ENCODE data around the gene DEFB124. TPM values are rescaled to one million over a fixed set of nuclear protein-coding genes. Genes with fewer than 3 reads are reported as not detected.
"Not testable (repeated sequence)": the region's sequence is repeated elsewhere in the genome, so short reads cannot be mapped to it uniquely, and the experiment has no call there.

The DEFB124 gene
- total and polyA plus RNA-seq, 4 donors = 0.18 TPM; not detected in 3

DNA sequence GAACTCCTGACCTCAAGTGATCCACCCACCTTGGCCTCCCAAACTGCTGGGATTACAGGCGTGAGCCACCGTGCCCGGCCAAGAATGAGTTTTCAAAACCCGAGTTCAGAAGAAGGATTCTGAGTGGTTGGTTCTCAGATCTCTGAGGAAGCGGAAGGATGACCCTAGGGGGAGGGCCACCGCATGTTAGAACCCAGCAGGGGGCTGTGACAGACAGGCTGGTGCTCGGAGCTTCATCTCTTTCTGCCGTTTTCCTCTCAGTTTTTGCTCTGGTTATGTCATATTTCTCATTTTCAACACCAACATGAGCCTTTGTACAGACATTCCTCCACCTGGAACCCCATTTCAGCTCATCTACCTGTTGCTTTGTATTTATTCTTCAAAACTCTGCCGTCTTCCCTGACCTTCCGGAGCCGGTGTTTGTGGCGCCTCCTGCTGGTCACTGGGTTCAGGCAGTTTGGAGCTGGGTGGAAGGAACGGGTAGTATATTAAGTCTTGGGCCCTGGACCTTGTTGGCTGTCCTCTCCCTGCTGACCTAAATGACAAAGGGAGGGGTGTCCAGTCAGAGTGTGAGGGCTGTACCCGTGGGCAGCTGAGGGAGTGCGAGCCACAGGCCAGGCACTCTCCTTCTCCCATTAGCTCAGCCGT lies 34.8 kb downstream of the DEFB124 start, which contains the start of gene DEFB123:
TSS of gene DEFB123 (plus strand) at position 621 of the 648 bp plus-strand sequence. CDS start 67 bp downstream, outside the sequence.
- Histone ChIP-seq H3K36me3 (ENCODE audit: control insufficient read depth in 4 of 4, insufficient read depth in 4 of 4, low read length in 4 of 4) (no peaks in the 10 kb centered on the region), H3K4me3 (no peak within 1 kb of the TSS), H3K27ac (ENCODE audit: low read depth in 1 of 2, low read length in 1 of 2) (no peak within 1 kb of the TSS), H3K27me3 (ENCODE audit: control insufficient read depth in 3 of 3, insufficient read depth in 3 of 3, low read length in 2 of 3) (no peaks in the 10 kb centered on the region), H3K4me1 (ENCODE audit: control insufficient read depth in 5 of 5, insufficient read depth in 5 of 5, low read length in 5 of 5) (no peaks in the 10 kb centered on the region), H3K9ac (ENCODE audit: insufficient read depth in 1 of 2, low read length in 2 of 2) (no peak within 1 kb of the TSS), H3K9me3 (ENCODE audit: control insufficient read depth in 4 of 4, insufficient read depth in 3 of 4, low read length in 3 of 4) (peaks cover 0 to 3% (median 0%) of the 10 kb centered on the region in 4 donors)
- WGBS, 2 donors = 79 to 82% methylated on average over 16 of the region's 16 CpGs
- no peak for ATAC-seq (ENCODE audit: insufficient read depth, low FRiP score)
- no peak for DNase-seq
- TF ChIP-seq CTCF (IDR thresholded peaks at IDR 0.05; ENCODE audit: control extremely low read depth, extremely low read depth) = no peak

- no peaks in the 10 kb centered on the region for H3K4me1 ChIP-seq (ENCODE audit: control insufficient read depth in 5 of 5, insufficient read depth in 5 of 5, low read length in 5 of 5)
- TF ChIP-seq CTCF (IDR thresholded peaks at IDR 0.05; ENCODE audit: control extremely low read depth, extremely low read depth) = no peak
- H3K27ac ChIP-seq (ENCODE audit: low read depth in 1 of 2, low read length in 1 of 2) = no peak overlapping the region
- 66 to 73% methylated on average over 4 of the region's 4 CpGs for WGBS, 2 donors
- H3K4me3 ChIP-seq = no peak overlapping the region
- DNase-seq (no peak), ATAC-seq (ENCODE audit: insufficient read depth, low FRiP score) (no peak)
- no peaks in the 10 kb centered on the region for H3K9me3 ChIP-seq (ENCODE audit: control insufficient read depth in 4 of 4, insufficient read depth in 3 of 4, low read length in 3 of 4)
- H3K9ac ChIP-seq (ENCODE audit: insufficient read depth in 1 of 2, low read length in 2 of 2) = no peak overlapping the region
- no peaks in the 10 kb centered on the region for H3K27me3 ChIP-seq (ENCODE audit: control insufficient read depth in 3 of 3, insufficient read depth in 3 of 3, low read length in 2 of 3)
- no peaks in the 10 kb centered on the region for H3K36me3 ChIP-seq (ENCODE audit: control insufficient read depth in 4 of 4, insufficient read depth in 4 of 4, low read length in 4 of 4)
These were observed 44.3 kb downstream of the DEFB124 start for GRCh38 chr20:31430568-31431115.

- H3K9ac ChIP-seq (ENCODE audit: insufficient read depth in 1 of 2, low read length in 2 of 2); ATAC-seq (ENCODE audit: insufficient read depth, low FRiP score); H3K36me3 ChIP-seq (ENCODE audit: control insufficient read depth in 4 of 4, insufficient read depth in 4 of 4, low read length in 4 of 4); DNase-seq; H3K4me3 ChIP-seq; H3K27ac ChIP-seq (ENCODE audit: low read depth in 1 of 2, low read length in 1 of 2); H3K4me1 ChIP-seq (ENCODE audit: control insufficient read depth in 5 of 5, insufficient read depth in 5 of 5, low read length in 5 of 5); H3K27me3 ChIP-seq (ENCODE audit: control insufficient read depth in 3 of 3, insufficient read depth in 3 of 3, low read length in 2 of 3); H3K9me3 ChIP-seq (ENCODE audit: control insufficient read depth in 4 of 4, insufficient read depth in 3 of 4, low read length in 3 of 4): not testable (repeated sequence)
- WGBS, 2 donors = 86 to 96% methylated on average over 16 to 30 of the region's 31 CpGs
These were observed 47.4 kb downstream of the DEFB124 start for GRCh38 chr20:31427576-31427975.

GRCh38 chr20:31426891-31427551 lies 47.9 kb downstream of the DEFB124 start:
- H3K4me1 ChIP-seq (ENCODE audit: control insufficient read depth in 5 of 5, insufficient read depth in 5 of 5, low read length in 5 of 5); H3K9ac ChIP-seq (ENCODE audit: insufficient read depth in 1 of 2, low read length in 2 of 2); H3K36me3 ChIP-seq (ENCODE audit: control insufficient read depth in 4 of 4, insufficient read depth in 4 of 4, low read length in 4 of 4); DNase-seq; H3K27me3 ChIP-seq (ENCODE audit: control insufficient read depth in 3 of 3, insufficient read depth in 3 of 3, low read length in 2 of 3); H3K4me3 ChIP-seq; H3K27ac ChIP-seq (ENCODE audit: low read depth in 1 of 2, low read length in 1 of 2); ATAC-seq (ENCODE audit: insufficient read depth, low FRiP score); H3K9me3 ChIP-seq (ENCODE audit: control insufficient read depth in 4 of 4, insufficient read depth in 3 of 4, low read length in 3 of 4): not testable (repeated sequence)
- WGBS, 2 donors = 91% methylated on average over 8 to 48 of the region's 48 CpGs
